ENCODE results near the gene KIF5C. TPM values are rescaled to one million over a fixed set of nuclear protein-coding genes. Genes with fewer than 3 reads are reported as not detected.

The KIF5C gene
- total and polyA plus RNA-seq, 2 donors (not counting 1 experiment from before 2014, with no cell fraction given), result 0.09 to 0.17 TPM

DNA sequence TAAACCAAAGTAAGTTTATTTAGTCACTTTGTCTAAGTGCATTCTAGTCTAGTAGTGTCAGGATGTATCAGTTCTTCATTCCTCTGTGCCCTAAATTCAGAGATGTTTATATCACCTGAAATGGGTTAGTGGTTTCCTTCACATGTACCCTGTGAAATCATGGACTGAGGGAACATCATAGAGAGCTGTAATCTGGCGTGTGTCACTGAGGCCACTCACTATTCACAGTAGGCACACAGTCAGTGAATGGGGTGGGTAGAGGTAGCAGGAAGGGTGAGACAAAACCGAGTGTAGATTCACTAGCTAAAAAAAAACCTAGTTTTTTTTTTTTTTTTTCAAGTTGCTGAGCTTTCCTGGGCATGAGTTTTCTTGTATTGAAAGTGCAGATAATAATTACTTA, 5.6 kb downstream of the KIF5C start:
- Histone ChIP-seq H3K4me3 (replicated peaks in 1 of 4; ENCODE audit: control extremely low read depth in 1 of 4, insufficient read depth in 1 of 4, low read depth in 3 of 4, low read length in 4 of 4) (no peak overlapping the region), H3K4me1 (ENCODE audit: control insufficient read depth, extremely low read depth, insufficient read depth, low read length) (no peaks in the 10 kb centered on the region), H3K9ac (ENCODE audit: insufficient read depth, low read length) (no peak overlapping the region), H3K79me2 (ENCODE audit: control insufficient read depth, insufficient read depth, low read length) (no peaks in the 10 kb centered on the region), H3K27ac (ENCODE audit: insufficient read depth, low read length) (no peak overlapping the region), H3K27me3 (ENCODE audit: control insufficient read depth, insufficient read depth, low read length) (peaks cover 14% of the 10 kb centered on the region), H3K36me3 (ENCODE audit: control insufficient read depth, insufficient read depth, low read length) (no peaks in the 10 kb centered on the region), H3K4me2 (ENCODE audit: extremely low read depth, insufficient read depth, low read length) (no peak overlapping the region), H4K20me1 (ENCODE audit: control insufficient read depth, extremely low read depth, insufficient read depth, low read length) (no peaks in the 10 kb centered on the region), H2AFZ (ENCODE audit: low read length) (no peak overlapping the region), H3K9me3 (ENCODE audit: control insufficient read depth, insufficient read depth, low read depth, low read length) (no peaks in the 10 kb centered on the region)
- TF ChIP-seq EZH2 (IDR thresholded peaks at IDR 0.05; ENCODE audit: low read length, missing control alignments), result no peak
- TF ChIP-seq, protein P1, sequence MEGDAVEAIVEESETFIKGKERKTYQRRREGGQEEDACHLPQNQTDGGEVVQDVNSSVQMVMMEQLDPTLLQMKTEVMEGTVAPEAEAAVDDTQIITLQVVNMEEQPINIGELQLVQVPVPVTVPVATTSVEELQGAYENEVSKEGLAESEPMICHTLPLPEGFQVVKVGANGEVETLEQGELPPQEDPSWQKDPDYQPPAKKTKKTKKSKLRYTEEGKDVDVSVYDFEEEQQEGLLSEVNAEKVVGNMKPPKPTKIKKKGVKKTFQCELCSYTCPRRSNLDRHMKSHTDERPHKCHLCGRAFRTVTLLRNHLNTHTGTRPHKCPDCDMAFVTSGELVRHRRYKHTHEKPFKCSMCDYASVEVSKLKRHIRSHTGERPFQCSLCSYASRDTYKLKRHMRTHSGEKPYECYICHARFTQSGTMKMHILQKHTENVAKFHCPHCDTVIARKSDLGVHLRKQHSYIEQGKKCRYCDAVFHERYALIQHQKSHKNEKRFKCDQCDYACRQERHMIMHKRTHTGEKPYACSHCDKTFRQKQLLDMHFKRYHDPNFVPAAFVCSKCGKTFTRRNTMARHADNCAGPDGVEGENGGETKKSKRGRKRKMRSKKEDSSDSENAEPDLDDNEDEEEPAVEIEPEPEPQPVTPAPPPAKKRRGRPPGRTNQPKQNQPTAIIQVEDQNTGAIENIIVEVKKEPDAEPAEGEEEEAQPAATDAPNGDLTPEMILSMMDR (conservative IDR thresholded peaks at IDR 0.05 in 1 of 2, IDR thresholded peaks at IDR 0.05 in 1 of 2; ENCODE audit: low read depth in 1 of 2, low read length in 2 of 2), result no peak
- DNase-seq (ENCODE audit: low read depth in 2 of 2), result no peak

- Histone ChIP-seq H2AFZ (ENCODE audit: low read length) (no peak overlapping the region), H3K9ac (ENCODE audit: insufficient read depth, low read length) (no peak overlapping the region), H3K79me2 (ENCODE audit: control insufficient read depth, insufficient read depth, low read length) (no peaks in the 10 kb centered on the region), H3K9me3 (ENCODE audit: control insufficient read depth, insufficient read depth, low read depth, low read length) (no peaks in the 10 kb centered on the region), H4K20me1 (ENCODE audit: control insufficient read depth, extremely low read depth, insufficient read depth, low read length) (no peaks in the 10 kb centered on the region), H3K4me3 (replicated peaks in 1 of 4; ENCODE audit: control extremely low read depth in 1 of 4, insufficient read depth in 1 of 4, low read depth in 3 of 4, low read length in 4 of 4) (no peak overlapping the region), H3K27me3 (ENCODE audit: control insufficient read depth, insufficient read depth, low read length) (peaks cover 4% of the 10 kb centered on the region), H3K4me2 (ENCODE audit: extremely low read depth, insufficient read depth, low read length) (no peak overlapping the region), H3K36me3 (ENCODE audit: control insufficient read depth, insufficient read depth, low read length) (no peaks in the 10 kb centered on the region), H3K4me1 (ENCODE audit: control insufficient read depth, extremely low read depth, insufficient read depth, low read length) (no peaks in the 10 kb centered on the region), H3K27ac (ENCODE audit: insufficient read depth, low read length) (no peak overlapping the region)
- TF ChIP-seq EZH2 (IDR thresholded peaks at IDR 0.05; ENCODE audit: low read length, missing control alignments), result no peak
- TF ChIP-seq, protein P1 (conservative IDR thresholded peaks at IDR 0.05 in 1 of 2, IDR thresholded peaks at IDR 0.05 in 1 of 2; ENCODE audit: low read depth in 1 of 2, low read length in 2 of 2), result no peak
- DNase-seq (ENCODE audit: low read depth in 2 of 2), result no peak
Observed at GRCh38 chr2:148882051-148882450, 7.0 kb downstream of the KIF5C start.

DNA sequence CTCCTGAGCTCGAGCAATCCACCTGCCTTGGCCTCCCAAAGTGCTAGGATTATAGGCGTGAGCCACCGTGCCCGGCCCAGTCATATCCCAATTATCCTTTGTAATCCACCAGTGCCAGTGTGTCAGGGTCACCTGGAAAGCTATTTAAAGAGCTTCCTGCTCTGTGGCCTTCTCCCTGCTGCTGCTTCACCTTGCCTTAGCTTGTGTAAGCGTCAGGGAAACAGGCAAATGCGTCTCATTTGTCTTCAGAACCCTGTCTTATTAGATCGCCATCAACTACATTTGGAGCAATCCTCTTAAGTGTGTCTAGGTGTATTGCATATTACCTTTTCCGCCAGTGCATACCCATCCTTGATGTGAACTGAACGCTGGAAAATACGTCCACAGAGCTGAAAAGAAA, 10.2 kb downstream of the KIF5C start:
- no peak for TF ChIP-seq EZH2 (IDR thresholded peaks at IDR 0.05; ENCODE audit: low read length, missing control alignments)
- TF ChIP-seq, protein P1 (conservative IDR thresholded peaks at IDR 0.05 in 1 of 2, IDR thresholded peaks at IDR 0.05 in 1 of 2; ENCODE audit: low read depth in 1 of 2, low read length in 2 of 2), result no peak
- Histone ChIP-seq H3K27me3 (ENCODE audit: control insufficient read depth, insufficient read depth, low read length) (no peaks in the 10 kb centered on the region), H3K36me3 (ENCODE audit: control insufficient read depth, insufficient read depth, low read length) (no peaks in the 10 kb centered on the region)

More for the DNA sequence above, 10.2 kb downstream of the KIF5C start:
- H4K20me1 ChIP-seq (ENCODE audit: control insufficient read depth, extremely low read depth, insufficient read depth, low read length), result no peaks in the 10 kb centered on the region
- H3K9me3 ChIP-seq (ENCODE audit: control insufficient read depth, insufficient read depth, low read depth, low read length), result no peaks in the 10 kb centered on the region
- H3K4me1 ChIP-seq (ENCODE audit: control insufficient read depth, extremely low read depth, insufficient read depth, low read length), result no peaks in the 10 kb centered on the region
- H3K4me3 ChIP-seq (replicated peaks in 1 of 4; ENCODE audit: control extremely low read depth in 1 of 4, insufficient read depth in 1 of 4, low read depth in 3 of 4, low read length in 4 of 4), result no peak overlapping the region
- H3K9ac ChIP-seq (ENCODE audit: insufficient read depth, low read length), result no peak overlapping the region
- no peak overlapping the region for H3K27ac ChIP-seq (ENCODE audit: insufficient read depth, low read length)
- no peaks in the 10 kb centered on the region for H3K79me2 ChIP-seq (ENCODE audit: control insufficient read depth, insufficient read depth, low read length)
- H3K4me2 ChIP-seq (ENCODE audit: extremely low read depth, insufficient read depth, low read length), result no peak overlapping the region
- no peak overlapping the region for H2AFZ ChIP-seq (ENCODE audit: low read length)
- no peak for DNase-seq (ENCODE audit: low read depth in 2 of 2)

Data from fibroblast of lung (primary cell).